ENCODE data around the gene ASTN2. TPM values are rescaled to one million over a fixed set of nuclear protein-coding genes. Genes with fewer than 3 reads are reported as not detected.

Gene ASTN2
- total and polyA plus RNA-seq, 10 of the 15 experiments (the other 5 are each of a cell fraction or from before 2014, with no cell fraction given) = 1.4 to 15.7 (median 7.0) TPM

GRCh38 chr9:116984111-116984510 is 430.7 kb downstream of the ASTN2 start:
- no peak for FAIRE-seq
- no peaks in the 10 kb centered on the region for H3K79me2 ChIP-seq (ENCODE audit: control insufficient read depth, insufficient read depth, low read length)
- in situ Hi-C loops (cut with MboI) = no loop called here
- no peaks in the 10 kb centered on the region for H3K9me3 ChIP-seq (replicated peaks; ENCODE audit: control insufficient read depth, insufficient read depth, low read length)
- no peak overlapping the region for H3K4me2 ChIP-seq (ENCODE audit: control insufficient read depth, insufficient read depth)
- DNase-seq (ENCODE audit: low read depth, low spot score) = no peak
- ChIA-PET RAD21 (ENCODE audit: unreplicated experiment) (no interaction called here), POLR2A (no interaction called here), CTCF (interaction anchor here (1.0 kb wide), 1 partner anchor 247 kb away, joined by 3 read pairs; no protein-coding TSS in a partner anchor), SMC1A (ENCODE audit: uncharacterized antibody, unreplicated experiment) (interaction anchor here (1.3 kb wide), 1 partner anchor 63 kb away, joined by 3 read pairs; no protein-coding TSS in a partner anchor)
- H2AFZ ChIP-seq (ENCODE audit: control insufficient read depth, low read depth, low read length) = no peak overlapping the region
- intact Hi-C loops (cut with micrococcal nuclease; ENCODE audit: unreplicated experiment) = no loop called here
- H3K9ac ChIP-seq (ENCODE audit: control insufficient read depth, insufficient read depth, low read length) = no peak overlapping the region
- H3K4me1 ChIP-seq (ENCODE audit: control insufficient read depth, insufficient read depth, low read length) = no peaks in the 10 kb centered on the region
- BruUV-seq (replicated peaks) = no TSS peak
- H3K4me3 ChIP-seq = no peak overlapping the region
- 0% methylated on average over 2 of the region's 2 CpGs for WGBS (ENCODE audit: insufficient coverage, insufficient replicate concordance, low lambda C conversion rate, missing lambda C conversion rate)
- no peaks in the 10 kb centered on the region; a peak in 2 of 4 replicates for H3K27me3 ChIP-seq (replicated peaks in 1 of 2; ENCODE audit: control insufficient read depth in 2 of 2, insufficient read depth in 2 of 2, low read length in 1 of 2)
- H3K36me3 ChIP-seq (ENCODE audit: control insufficient read depth in 2 of 2, insufficient read depth in 2 of 2, low read length in 1 of 2) = no peaks in the 10 kb centered on the region
- no peak for ATAC-seq
- no peak overlapping the region for H3K27ac ChIP-seq (ENCODE audit: control insufficient read depth, insufficient read depth)
- H4K20me1 ChIP-seq (ENCODE audit: control insufficient read depth, insufficient read depth) = no peaks in the 10 kb centered on the region
- TF ChIP-seq CBX5 (IDR thresholded peaks at IDR 0.05; ENCODE audit: low read depth) (no peak), MYB (IDR thresholded peaks at IDR 0.05; ENCODE audit: borderline replicate concordance, low read depth, low read length) (no peak), PML (IDR thresholded peaks at IDR 0.05; ENCODE audit: low read length) (no peak), RELA (IDR thresholded peaks at IDR 0.05; ENCODE audit: borderline replicate concordance, partially characterized antibody) (no peak), EED (IDR thresholded peaks at IDR 0.05; ENCODE audit: low read depth) (no peak), TBL1XR1 (IDR thresholded peaks at IDR 0.05; ENCODE audit: low read depth, low read length) (no peak), RCOR1 (conservative IDR thresholded peaks at IDR 0.05; ENCODE audit: low read depth, low read length) (no peak), BMI1 (IDR thresholded peaks at IDR 0.05; ENCODE audit: borderline replicate concordance) (no peak), RFX5 (IDR thresholded peaks at IDR 0.05; ENCODE audit: low read depth, low read length) (no peak), POLR2AphosphoS2 (IDR thresholded peaks at IDR 0.05; ENCODE audit: low read depth, low read length) (no peak)
- TF ChIP-seq, protein P1, sequence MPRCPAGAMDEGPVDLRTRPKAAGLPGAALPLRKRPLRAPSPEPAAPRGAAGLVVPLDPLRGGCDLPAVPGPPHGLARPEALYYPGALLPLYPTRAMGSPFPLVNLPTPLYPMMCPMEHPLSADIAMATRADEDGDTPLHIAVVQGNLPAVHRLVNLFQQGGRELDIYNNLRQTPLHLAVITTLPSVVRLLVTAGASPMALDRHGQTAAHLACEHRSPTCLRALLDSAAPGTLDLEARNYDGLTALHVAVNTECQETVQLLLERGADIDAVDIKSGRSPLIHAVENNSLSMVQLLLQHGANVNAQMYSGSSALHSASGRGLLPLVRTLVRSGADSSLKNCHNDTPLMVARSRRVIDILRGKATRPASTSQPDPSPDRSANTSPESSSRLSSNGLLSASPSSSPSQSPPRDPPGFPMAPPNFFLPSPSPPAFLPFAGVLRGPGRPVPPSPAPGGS (IDR thresholded peaks at IDR 0.05; ENCODE audit: borderline replicate concordance, insufficient read depth, low read depth, low read length, poor library complexity, severe bottlenecking) = no peak
- TF ChIP-seq, protein P2, sequence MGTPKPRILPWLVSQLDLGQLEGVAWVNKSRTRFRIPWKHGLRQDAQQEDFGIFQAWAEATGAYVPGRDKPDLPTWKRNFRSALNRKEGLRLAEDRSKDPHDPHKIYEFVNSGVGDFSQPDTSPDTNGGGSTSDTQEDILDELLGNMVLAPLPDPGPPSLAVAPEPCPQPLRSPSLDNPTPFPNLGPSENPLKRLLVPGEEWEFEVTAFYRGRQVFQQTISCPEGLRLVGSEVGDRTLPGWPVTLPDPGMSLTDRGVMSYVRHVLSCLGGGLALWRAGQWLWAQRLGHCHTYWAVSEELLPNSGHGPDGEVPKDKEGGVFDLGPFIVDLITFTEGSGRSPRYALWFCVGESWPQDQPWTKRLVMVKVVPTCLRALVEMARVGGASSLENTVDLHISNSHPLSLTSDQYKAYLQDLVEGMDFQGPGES (IDR thresholded peaks at IDR 0.05) = no peak
